Measurements from ENCODE around the gene SAMD3.

The SAMD3 gene

GRCh38 chr6:130259140-130259539, 36.4 kb upstream of the SAMD3 start:
- Histone ChIP-seq H3K23ac (ENCODE audit: low read length in 2 of 2) (no peak overlapping the region), H3K4me1 (ENCODE audit: control insufficient read depth, insufficient read depth, low read depth, low read length) (no peaks in the 10 kb centered on the region), H2AK5ac (ENCODE audit: low read length, severe bottlenecking) (no peak overlapping the region), H3K27me3 (ENCODE audit: control insufficient read depth in 1 of 2, insufficient read depth in 1 of 2, low read length in 2 of 2) (no peaks in the 10 kb centered on the region), H2BK120ac (ENCODE audit: low read depth, low read length) (no peak overlapping the region), H3K4ac (ENCODE audit: low read depth in 1 of 2, low read length in 2 of 2) (no peak overlapping the region), H3K18ac (ENCODE audit: low read depth in 1 of 2, low read length in 2 of 2) (no peak overlapping the region), H2BK5ac (ENCODE audit: low read depth, low read length, poor library complexity, severe bottlenecking) (no peak overlapping the region), H4K8ac (ENCODE audit: low read length) (no peak overlapping the region), H3K27ac (ENCODE audit: low read length, poor library complexity, severe bottlenecking) (no peak overlapping the region), H3K9ac (ENCODE audit: low read length) (no peak overlapping the region), H2AFZ (ENCODE audit: low read depth, low read length) (no peak overlapping the region), H3K9me3 (ENCODE audit: control insufficient read depth, low read length) (no peaks in the 10 kb centered on the region), H2BK15ac (ENCODE audit: low read depth, poor library complexity, severe bottlenecking) (no peak overlapping the region), H3K4me3 (ENCODE audit: insufficient read depth in 1 of 2, low read depth in 1 of 2, low read length in 2 of 2) (no peak overlapping the region), H3K79me1 (replicated peaks; ENCODE audit: low read length, poor library complexity, severe bottlenecking) (no peaks in the 10 kb centered on the region), H3K4me2 (ENCODE audit: low read length, poor library complexity, severe bottlenecking) (no peak overlapping the region), H3K14ac (ENCODE audit: low read length in 2 of 2) (no peak overlapping the region), H4K91ac (ENCODE audit: low read length) (no peak overlapping the region), H2BK12ac (ENCODE audit: low read length in 2 of 2) (no peak overlapping the region), H3K36me3 (ENCODE audit: control insufficient read depth in 1 of 2, insufficient read depth in 2 of 2, low read depth in 1 of 2, low read length in 2 of 2) (no peaks in the 10 kb centered on the region)
- DNase-seq = no peak
- WGBS = no CpG with 5 or more reads among the region's 1 CpG

DNA sequence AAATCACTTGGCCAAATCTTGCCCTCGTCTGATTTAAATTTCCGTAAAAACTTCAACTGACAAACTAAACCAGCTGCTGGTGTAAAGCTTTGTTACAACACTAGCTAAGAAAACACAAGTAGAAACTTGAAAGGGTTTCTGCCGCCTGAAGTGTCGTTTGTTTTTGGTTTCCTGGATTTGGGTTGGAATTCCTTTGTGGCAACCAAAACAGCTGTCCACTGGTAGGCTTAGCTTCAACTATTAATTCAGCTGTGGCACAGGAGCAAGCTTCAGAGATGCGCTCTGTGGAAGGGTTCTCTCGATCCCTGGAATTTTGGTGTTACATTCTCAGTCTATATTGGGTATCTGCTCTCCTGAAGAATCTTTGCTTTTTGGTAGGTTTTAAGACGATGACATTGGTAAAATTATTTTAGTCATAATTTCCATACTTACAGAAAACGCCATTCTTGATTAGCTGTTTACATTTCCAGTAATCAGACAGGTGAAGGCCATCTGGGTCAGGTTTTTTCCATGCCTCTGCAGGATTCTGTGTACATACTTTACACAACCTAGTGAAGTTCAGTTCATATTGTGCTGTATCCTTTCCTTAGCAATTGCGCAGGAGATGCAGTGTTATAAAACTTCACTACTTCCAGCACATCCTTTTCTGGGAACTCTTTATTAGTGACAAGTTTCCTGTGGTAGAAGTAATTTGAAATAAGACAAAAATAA, 29.9 kb upstream of the SAMD3 start:
- Histone ChIP-seq H4K8ac (ENCODE audit: low read length) (no peak overlapping the region), H2BK5ac (ENCODE audit: low read depth, low read length, poor library complexity, severe bottlenecking) (no peak overlapping the region), H3K14ac (ENCODE audit: low read length in 2 of 2) (no peak overlapping the region), H3K27me3 (ENCODE audit: control insufficient read depth in 1 of 2, insufficient read depth in 1 of 2, low read length in 2 of 2) (no peaks in the 10 kb centered on the region), H2BK120ac (ENCODE audit: low read depth, low read length) (no peak overlapping the region), H3K4me3 (ENCODE audit: insufficient read depth in 1 of 2, low read depth in 1 of 2, low read length in 2 of 2) (no peak overlapping the region), H3K79me1 (replicated peaks; ENCODE audit: low read length, poor library complexity, severe bottlenecking) (no peaks in the 10 kb centered on the region), H2AFZ (ENCODE audit: low read depth, low read length) (no peak overlapping the region), H2BK12ac (ENCODE audit: low read length in 2 of 2) (no peak overlapping the region), H2BK15ac (ENCODE audit: low read depth, poor library complexity, severe bottlenecking) (no peak overlapping the region), H3K4me2 (ENCODE audit: low read length, poor library complexity, severe bottlenecking) (no peak overlapping the region), H4K91ac (ENCODE audit: low read length) (no peak overlapping the region), H3K4me1 (ENCODE audit: control insufficient read depth, insufficient read depth, low read depth, low read length) (no peaks in the 10 kb centered on the region), H3K9me3 (ENCODE audit: control insufficient read depth, low read length) (no peaks in the 10 kb centered on the region), H3K4ac (ENCODE audit: low read depth in 1 of 2, low read length in 2 of 2) (no peak overlapping the region), H3K9ac (ENCODE audit: low read length) (no peak overlapping the region), H2AK5ac (ENCODE audit: low read length, severe bottlenecking) (no peak overlapping the region), H3K27ac (ENCODE audit: low read length, poor library complexity, severe bottlenecking) (no peak overlapping the region), H3K18ac (ENCODE audit: low read depth in 1 of 2, low read length in 2 of 2) (no peak overlapping the region), H3K36me3 (ENCODE audit: control insufficient read depth in 1 of 2, insufficient read depth in 2 of 2, low read depth in 1 of 2, low read length in 2 of 2) (no peaks in the 10 kb centered on the region), H3K23ac (ENCODE audit: low read length in 2 of 2) (no peak overlapping the region)
- WGBS = 80% methylated on average over 7 of the region's 9 CpGs
- no peak for DNase-seq

- WGBS = no CpG with 5 or more reads among the region's 2 CpGs
- H3K23ac ChIP-seq (ENCODE audit: low read length in 2 of 2) = no peak overlapping the region
- no peak overlapping the region for H2AK5ac ChIP-seq (ENCODE audit: low read length, severe bottlenecking)
- H4K8ac ChIP-seq (ENCODE audit: low read length) = no peak overlapping the region
- no peak overlapping the region for H3K4ac ChIP-seq (ENCODE audit: low read depth in 1 of 2, low read length in 2 of 2)
- H2BK120ac ChIP-seq (ENCODE audit: low read depth, low read length) = no peak overlapping the region
- H3K4me2 ChIP-seq (ENCODE audit: low read length, poor library complexity, severe bottlenecking) = no peak overlapping the region
- H3K18ac ChIP-seq (ENCODE audit: low read depth in 1 of 2, low read length in 2 of 2) = no peak overlapping the region
- H3K9ac ChIP-seq (ENCODE audit: low read length) = no peak overlapping the region
- no peaks in the 10 kb centered on the region for H3K36me3 ChIP-seq (ENCODE audit: control insufficient read depth in 1 of 2, insufficient read depth in 2 of 2, low read depth in 1 of 2, low read length in 2 of 2)
- H2BK15ac ChIP-seq (ENCODE audit: low read depth, poor library complexity, severe bottlenecking) = no peak overlapping the region
- H3K4me1 ChIP-seq (ENCODE audit: control insufficient read depth, insufficient read depth, low read depth, low read length) = no peaks in the 10 kb centered on the region
- H3K27me3 ChIP-seq (ENCODE audit: control insufficient read depth in 1 of 2, insufficient read depth in 1 of 2, low read length in 2 of 2) = no peaks in the 10 kb centered on the region
- no peak overlapping the region for H3K14ac ChIP-seq (ENCODE audit: low read length in 2 of 2)
- H4K91ac ChIP-seq (ENCODE audit: low read length) = no peak overlapping the region
- no peaks in the 10 kb centered on the region for H3K79me1 ChIP-seq (replicated peaks; ENCODE audit: low read length, poor library complexity, severe bottlenecking)
- DNase-seq = no peak
- no peak overlapping the region for H3K4me3 ChIP-seq (ENCODE audit: insufficient read depth in 1 of 2, low read depth in 1 of 2, low read length in 2 of 2)
- no peaks in the 10 kb centered on the region for H3K9me3 ChIP-seq (ENCODE audit: control insufficient read depth, low read length)
- no peak overlapping the region for H2AFZ ChIP-seq (ENCODE audit: low read depth, low read length)
- no peak overlapping the region for H3K27ac ChIP-seq (ENCODE audit: low read length, poor library complexity, severe bottlenecking)
- H2BK5ac ChIP-seq (ENCODE audit: low read depth, low read length, poor library complexity, severe bottlenecking) = no peak overlapping the region
- H2BK12ac ChIP-seq (ENCODE audit: low read length in 2 of 2) = no peak overlapping the region
These were observed 22.5 kb upstream of the SAMD3 start for GRCh38 chr6:130245267-130245666.

GRCh38 chr6:130244728-130245127, 22.0 kb upstream of the SAMD3 start:
- Histone ChIP-seq H3K9me3 (ENCODE audit: control insufficient read depth, low read length) (no peaks in the 10 kb centered on the region), H3K4me1 (ENCODE audit: control insufficient read depth, insufficient read depth, low read depth, low read length) (no peaks in the 10 kb centered on the region), H2BK12ac (ENCODE audit: low read length in 2 of 2) (no peak overlapping the region), H4K91ac (ENCODE audit: low read length) (no peak overlapping the region), H3K9ac (ENCODE audit: low read length) (no peak overlapping the region), H3K36me3 (ENCODE audit: control insufficient read depth in 1 of 2, insufficient read depth in 2 of 2, low read depth in 1 of 2, low read length in 2 of 2) (no peaks in the 10 kb centered on the region), H3K23ac (ENCODE audit: low read length in 2 of 2) (no peak overlapping the region), H3K4ac (ENCODE audit: low read depth in 1 of 2, low read length in 2 of 2) (no peak overlapping the region), H3K27ac (ENCODE audit: low read length, poor library complexity, severe bottlenecking) (no peak overlapping the region), H3K18ac (ENCODE audit: low read depth in 1 of 2, low read length in 2 of 2) (no peak overlapping the region), H2BK5ac (ENCODE audit: low read depth, low read length, poor library complexity, severe bottlenecking) (no peak overlapping the region), H3K14ac (ENCODE audit: low read length in 2 of 2) (no peak overlapping the region), H2AFZ (ENCODE audit: low read depth, low read length) (no peak overlapping the region), H3K27me3 (ENCODE audit: control insufficient read depth in 1 of 2, insufficient read depth in 1 of 2, low read length in 2 of 2) (no peaks in the 10 kb centered on the region), H3K4me3 (ENCODE audit: insufficient read depth in 1 of 2, low read depth in 1 of 2, low read length in 2 of 2) (no peak overlapping the region), H2BK120ac (ENCODE audit: low read depth, low read length) (no peak overlapping the region), H3K4me2 (ENCODE audit: low read length, poor library complexity, severe bottlenecking) (no peak overlapping the region), H4K8ac (ENCODE audit: low read length) (no peak overlapping the region), H2BK15ac (ENCODE audit: low read depth, poor library complexity, severe bottlenecking) (no peak overlapping the region), H3K79me1 (replicated peaks; ENCODE audit: low read length, poor library complexity, severe bottlenecking) (no peaks in the 10 kb centered on the region), H2AK5ac (ENCODE audit: low read length, severe bottlenecking) (no peak overlapping the region)
- 93% methylated on average over 2 of the region's 2 CpGs for WGBS
- DNase-seq = no peak
